Choroid plexus epithelial cell (primary cell): ENCODE measurements around the gene POLR2L.
A peak's percentile ranks its signal among the peaks of the same experiment; 100 is the strongest.

Source experiments
- DNase-seq: peaks from one replicate; pipeline ENCODE4 v3.0.0-alpha.2; 2010; ENCODE audit warnings: low read depth
- H3K4me3 ChIP-seq: 2 replicates; pipeline ENCODE4 v1.5.1; 2011; ENCODE audit warnings: low read depth, mild to moderate bottlenecking, control low read depth, low read length, moderate library complexity
- TF ChIP-seq, protein P1 (sequence below): conservative IDR thresholded peaks from 2 replicates; pipeline ENCODE4 v1.5.1; 2011; ENCODE audit warnings: low read depth, mild to moderate bottlenecking, control low read depth, inconsistent platforms, low read length, moderate library complexity

Gene POLR2L

DNA sequence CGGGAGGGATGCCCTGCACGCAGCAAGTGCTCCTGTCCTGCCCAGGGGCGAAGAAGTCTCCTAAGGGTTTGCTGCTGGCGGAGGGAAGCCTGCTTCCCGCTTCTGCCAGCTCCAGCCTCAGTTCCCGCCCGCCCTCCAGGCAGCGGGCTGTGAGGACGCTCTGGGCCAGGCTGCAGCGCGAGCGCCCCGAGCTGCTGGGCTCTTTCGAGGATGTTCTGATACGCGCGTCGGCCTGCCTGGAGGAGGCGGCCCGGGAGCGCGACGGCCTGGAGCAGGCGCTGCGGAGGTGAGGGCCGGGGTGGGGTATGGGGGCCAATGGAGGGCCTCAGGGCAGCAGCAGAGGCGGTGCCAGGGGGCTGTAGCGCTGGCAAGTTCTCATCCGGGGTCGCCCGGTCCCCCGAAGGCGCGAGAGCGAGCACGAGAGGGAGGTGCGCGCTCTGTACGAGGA, 12.5 kb downstream of the POLR2L start:
- TF ChIP-seq, protein P1, sequence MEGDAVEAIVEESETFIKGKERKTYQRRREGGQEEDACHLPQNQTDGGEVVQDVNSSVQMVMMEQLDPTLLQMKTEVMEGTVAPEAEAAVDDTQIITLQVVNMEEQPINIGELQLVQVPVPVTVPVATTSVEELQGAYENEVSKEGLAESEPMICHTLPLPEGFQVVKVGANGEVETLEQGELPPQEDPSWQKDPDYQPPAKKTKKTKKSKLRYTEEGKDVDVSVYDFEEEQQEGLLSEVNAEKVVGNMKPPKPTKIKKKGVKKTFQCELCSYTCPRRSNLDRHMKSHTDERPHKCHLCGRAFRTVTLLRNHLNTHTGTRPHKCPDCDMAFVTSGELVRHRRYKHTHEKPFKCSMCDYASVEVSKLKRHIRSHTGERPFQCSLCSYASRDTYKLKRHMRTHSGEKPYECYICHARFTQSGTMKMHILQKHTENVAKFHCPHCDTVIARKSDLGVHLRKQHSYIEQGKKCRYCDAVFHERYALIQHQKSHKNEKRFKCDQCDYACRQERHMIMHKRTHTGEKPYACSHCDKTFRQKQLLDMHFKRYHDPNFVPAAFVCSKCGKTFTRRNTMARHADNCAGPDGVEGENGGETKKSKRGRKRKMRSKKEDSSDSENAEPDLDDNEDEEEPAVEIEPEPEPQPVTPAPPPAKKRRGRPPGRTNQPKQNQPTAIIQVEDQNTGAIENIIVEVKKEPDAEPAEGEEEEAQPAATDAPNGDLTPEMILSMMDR, result no peak
- no peak for DNase-seq
- peak overlapping the region; percentile 52 for H3K4me3 ChIP-seq

DNA sequence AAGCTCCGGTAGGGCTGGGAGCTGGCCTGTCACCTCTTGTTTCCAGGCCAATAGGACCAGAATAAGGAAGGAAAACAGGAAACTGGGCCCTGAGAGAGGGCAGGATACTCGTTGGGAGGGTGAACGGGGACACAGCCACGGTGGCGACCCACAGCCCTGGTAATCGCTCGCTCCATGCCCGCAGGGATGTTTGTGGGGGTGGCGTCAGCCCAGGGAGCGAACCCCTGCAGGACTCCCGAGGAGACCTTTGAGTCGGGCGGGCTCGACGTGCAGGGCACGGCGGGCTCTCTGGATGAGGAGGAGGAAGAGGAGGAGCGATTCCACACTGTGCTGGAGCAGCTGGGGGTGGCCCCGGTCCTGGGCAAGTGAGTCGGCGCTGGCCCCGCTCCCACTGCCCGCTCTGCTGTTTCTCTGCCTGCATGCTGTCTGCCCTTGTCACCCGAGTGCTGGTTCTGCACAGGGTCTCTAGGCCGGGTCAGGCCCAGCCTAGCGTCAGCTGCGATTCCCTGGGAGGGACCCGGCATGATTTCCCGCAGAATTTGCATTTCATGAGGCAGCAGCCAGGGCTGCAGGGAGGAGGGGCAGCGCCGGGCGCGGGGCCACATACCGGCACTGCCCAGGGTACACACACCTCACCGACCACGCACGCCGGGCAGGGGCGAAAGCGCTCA, 13.0 kb downstream of the POLR2L start:
- DNase-seq, result no peak

DNA sequence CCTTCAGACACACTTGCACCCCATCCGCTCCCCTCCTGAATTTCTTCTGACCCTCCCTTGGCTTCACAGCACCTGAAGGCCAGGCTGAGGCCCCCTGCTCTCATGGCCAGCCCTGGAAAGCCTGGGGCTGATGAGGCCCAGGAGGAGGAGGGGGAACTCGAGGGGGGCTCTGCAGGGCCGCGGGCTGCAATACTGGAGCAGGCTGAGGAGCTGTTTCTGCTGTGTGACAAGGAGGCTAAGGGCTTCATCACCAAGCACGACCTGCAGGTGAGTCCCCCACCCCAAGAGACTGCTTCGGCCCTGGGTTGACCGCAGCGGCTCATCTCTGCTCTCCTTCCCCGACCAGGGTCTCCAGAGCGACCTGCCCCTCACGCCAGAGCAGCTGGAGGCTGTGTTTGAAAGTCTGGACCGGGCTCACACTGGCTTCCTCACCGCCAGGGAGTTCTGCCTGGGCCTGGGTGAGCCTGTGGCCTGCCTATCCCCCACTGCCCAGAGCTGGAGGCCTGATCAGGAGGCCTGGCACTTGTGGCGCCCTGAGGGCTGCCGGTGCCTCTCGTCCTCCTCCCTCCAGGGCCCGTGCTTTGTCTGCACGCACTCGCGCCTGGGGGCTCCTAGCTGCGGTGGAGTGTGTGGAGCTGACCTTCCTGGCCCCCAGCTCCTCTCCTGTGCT, 13.7 kb downstream of the POLR2L start:
- peak overlapping the region; percentile 52 for H3K4me3 ChIP-seq
- no peak for DNase-seq
- TF ChIP-seq, protein P1, result no peak

More for the DNA sequence above, 13.0 kb downstream of the POLR2L start:
- TF ChIP-seq, protein P1, result no peak
- peak overlapping the region; percentile 52 for H3K4me3 ChIP-seq

DNA sequence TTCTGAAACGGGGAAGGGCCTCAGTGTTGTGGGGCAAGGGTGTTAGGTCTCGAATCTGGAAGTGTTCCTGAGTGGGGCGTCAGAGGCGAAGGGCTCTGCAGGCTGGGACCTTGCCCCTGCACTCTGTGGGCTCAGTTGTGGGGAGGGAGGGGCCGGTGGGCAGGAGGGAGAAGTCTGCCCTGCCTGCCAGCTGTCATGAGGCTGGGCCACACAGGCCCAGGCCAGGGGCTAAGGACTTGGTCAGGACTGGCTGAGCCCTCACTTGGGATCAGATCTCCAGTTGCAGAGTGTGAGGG, 14.5 kb downstream of the POLR2L start, which contains the start of gene CRACR2B:
CRACR2B (plus strand) TSS at position 23 of the 296 bp plus-strand sequence. CDS start 689 bp downstream, outside the sequence.
- peak within 1 kb of the TSS; percentile 34 for H3K4me3 ChIP-seq
- TF ChIP-seq, protein P1, result no peak
- no peak for DNase-seq

DNA sequence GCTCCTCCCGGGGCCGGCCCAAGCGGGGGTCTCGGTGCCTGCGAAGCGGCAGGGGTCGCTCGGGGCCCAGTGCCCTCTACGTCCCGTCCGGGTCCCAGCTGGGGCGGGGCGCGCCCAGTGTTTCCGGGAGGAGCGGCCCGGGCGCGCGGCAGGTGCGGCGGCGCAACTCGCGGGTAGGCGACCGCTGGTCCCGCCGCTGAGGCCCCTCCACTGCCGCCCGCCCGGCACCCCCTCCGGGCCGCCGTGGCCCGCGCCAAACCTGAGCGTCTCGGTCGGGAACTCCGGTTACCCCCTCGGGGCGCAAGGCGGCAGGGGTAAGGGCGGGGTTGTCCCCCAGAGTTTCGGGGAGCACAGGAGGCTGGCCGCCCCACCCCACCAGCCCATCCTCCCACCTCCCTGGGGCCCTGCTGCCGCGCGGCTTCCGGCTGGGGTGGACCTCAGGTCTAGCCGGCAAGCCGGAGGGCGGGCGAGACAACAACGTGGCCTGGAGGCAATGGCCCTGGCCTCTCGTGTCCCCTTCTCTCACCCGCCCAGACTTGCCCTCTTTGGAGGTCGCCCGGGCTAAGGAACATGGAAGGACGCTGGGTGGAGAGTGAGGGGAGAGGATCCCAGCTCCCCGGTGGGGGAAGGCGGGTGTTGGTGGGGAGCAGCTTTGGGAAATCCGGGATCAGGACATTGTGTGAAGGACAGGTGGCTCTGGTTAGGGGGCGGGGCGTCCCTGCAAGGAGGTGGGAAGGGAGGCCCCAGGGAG, 15.0 kb downstream of the POLR2L start:
- H3K4me3 ChIP-seq, result peak overlapping the region; percentile 34
- TF ChIP-seq, protein P1, result no peak

DNA sequence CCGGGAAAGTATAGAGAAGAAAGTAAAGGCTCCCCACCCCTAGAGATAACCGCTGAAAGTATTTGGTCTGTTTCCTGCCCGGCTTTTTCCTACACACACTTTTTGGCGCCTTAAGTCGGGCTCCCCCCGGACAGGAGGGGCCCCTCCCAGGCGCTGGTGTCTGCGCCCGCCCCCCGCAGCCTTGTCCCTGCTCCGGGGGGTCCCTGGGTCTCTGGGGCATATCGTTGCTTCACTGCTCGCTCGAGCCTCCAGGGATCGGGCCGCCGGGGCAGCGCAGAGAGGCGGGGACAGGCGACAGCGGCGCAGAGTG, 15.5 kb downstream of the POLR2L start:
- TF ChIP-seq, protein P1, result no peak
- DNase-seq, result no peak
- peak overlapping the region; percentile 34 for H3K4me3 ChIP-seq

More for the DNA sequence above, 15.0 kb downstream of the POLR2L start:
- no peak for DNase-seq
